HG03095 (cell line): Measurements from ENCODE around the gene M6PR.
"Not testable (repeated sequence)": the region's sequence is repeated elsewhere in the genome, so short reads cannot be mapped to it uniquely, and the experiment has no call there.

Source experiments
- ATAC-seq: cut with Tn5 transposase; IDR thresholded peaks from one replicate; pipeline ENCODE4 v1.9.1; 2021; ENCODE audit warnings: moderate library complexity; ENCODE audit not compliant: unreplicated experiment

M6PR gene

GRCh38 chr12:8914033-8914715 lies 35.3 kb downstream of the M6PR start, which contains the start of gene PHC1:
Gene PHC1, plus strand, starts transcription at chr12:8914509. Its CDS starts 3,169 bp downstream, at chr12:8917678.
- peak; percentile 63 for ATAC-seq

GRCh38 chr12:8913702-8914032 lies 35.8 kb downstream of the M6PR start:
- no peak for ATAC-seq

DNA sequence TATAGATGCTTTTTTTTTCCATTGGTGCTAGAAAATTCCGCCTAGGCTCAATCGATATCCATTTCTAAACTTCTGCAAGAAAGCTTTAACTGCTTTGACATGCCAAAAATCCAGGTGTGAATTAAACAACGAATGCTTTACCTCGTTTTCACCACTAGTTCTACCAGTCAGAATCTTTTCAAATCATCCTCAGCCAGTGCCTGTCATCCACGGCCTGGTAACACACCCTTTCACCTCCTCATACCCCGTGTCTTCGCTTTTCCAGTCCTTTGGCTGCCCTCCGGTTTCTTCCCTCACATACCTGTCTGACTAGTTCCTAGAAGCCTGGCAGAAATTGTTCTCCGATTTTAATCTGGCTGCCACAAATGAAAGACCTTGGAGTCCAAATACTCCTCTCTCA lies 36.5 kb downstream of the M6PR start:
- no peak for ATAC-seq

DNA sequence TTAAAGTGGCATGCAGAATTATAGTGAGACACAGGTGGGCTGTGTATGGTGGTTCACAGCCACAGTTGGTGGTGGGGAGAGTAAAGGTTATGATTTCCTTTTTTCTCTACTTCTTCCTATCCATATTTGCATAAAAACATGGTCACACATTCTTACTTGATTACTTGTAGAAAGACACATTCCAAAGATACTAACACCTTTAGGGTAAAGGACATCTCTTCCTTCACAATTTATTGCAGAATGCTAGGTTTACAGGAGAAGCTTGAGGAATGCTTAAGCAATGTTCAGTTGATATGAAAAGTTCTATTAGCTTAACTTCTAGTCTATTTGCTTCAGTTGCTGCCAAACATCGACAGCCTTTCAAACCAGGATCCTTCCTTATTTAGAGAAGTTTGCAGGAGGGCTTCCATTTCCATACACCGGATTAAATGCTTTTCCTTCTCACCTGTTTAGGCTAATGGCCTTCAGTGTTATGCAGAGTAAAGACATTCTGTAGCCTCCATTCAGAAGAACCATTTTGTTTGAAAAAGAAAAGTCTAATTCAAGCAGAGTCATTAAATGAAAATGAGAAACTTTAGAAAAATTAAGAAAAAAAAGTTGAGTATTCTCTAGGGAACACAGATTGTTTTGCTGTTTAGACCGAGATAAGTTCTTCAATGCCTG lies 37.7 kb downstream of the M6PR start:
- no peak for ATAC-seq

- no peak for ATAC-seq
Observed at GRCh38 chr12:8909752-8910151, 39.7 kb downstream of the M6PR start.

GRCh38 chr12:8907513-8907912 lies 41.9 kb downstream of the M6PR start:
- no peak for ATAC-seq

DNA sequence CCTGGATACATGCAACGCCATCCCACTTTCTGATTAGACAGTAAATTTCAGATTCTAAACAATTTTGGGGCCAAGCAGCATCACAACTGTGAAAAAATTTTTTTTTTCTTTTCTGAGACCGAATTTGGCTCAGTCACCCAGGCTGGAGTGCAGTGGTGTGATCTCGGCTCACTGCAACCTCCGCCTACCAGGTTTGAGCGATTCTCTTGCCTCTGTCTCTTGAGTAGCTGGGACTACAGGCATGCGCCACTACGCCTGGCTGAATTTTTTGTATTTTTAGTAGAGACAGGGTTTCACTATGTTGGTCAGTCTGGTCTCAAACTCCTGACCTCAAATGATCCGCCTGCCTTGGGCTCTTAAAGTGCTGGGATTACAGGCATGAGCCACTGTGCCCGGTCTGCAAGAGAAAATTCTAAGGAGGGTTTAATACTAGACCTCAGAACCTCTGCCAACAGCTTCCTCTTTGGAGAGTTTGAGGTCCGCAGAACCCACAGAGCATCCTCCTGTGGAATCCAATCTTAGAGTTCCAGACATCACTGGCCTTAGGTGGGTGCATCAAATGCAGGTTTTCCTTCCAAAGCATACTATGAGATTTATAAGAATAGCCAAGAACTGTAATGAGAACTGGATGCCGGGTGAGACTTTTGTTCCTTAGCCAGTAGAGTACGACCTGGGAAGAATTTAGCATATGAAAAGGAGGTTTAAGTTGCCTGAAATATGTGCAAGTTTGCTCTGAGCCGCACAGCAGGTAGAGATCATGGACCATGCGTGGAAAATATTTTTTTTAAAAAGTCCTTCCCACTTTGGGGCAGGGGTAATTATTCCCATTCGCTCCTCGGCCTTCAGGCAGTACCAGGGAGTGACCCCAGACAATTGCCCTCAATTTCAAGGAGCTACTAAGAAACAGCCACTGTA lies 42.9 kb downstream of the M6PR start:
- no peak for ATAC-seq

DNA sequence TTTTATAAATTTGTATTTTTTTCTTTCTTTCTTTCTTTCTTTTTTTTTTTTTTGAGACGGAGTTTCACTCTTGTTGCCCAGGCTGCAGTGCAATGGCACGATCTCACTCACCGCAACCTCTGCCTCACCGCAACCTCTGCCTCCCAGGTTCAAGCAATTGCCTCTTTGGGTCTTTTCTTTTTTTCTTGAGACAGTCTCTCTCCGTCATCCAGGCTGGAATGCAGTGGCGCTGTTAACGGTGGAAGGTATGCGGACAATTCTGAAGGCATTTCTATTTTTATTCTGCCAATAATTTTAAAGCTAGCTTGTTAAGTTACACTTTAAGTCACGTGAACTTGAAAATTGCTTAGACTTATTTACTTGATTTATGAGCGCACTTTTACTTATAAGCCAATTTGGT lies 43.9 kb downstream of the M6PR start:
- ATAC-seq = no peak

GRCh38 chr12:8904665-8905064 lies 44.8 kb downstream of the M6PR start:
- ATAC-seq = no peak

GRCh38 chr12:8903646-8904045 lies 45.8 kb downstream of the M6PR start:
- no peak for ATAC-seq

GRCh38 chr12:8902703-8903102 lies 46.7 kb downstream of the M6PR start:
- ATAC-seq = not testable (repeated sequence)

GRCh38 chr12:8899830-8900229 lies 49.6 kb downstream of the M6PR start:
- no peak for ATAC-seq

DNA sequence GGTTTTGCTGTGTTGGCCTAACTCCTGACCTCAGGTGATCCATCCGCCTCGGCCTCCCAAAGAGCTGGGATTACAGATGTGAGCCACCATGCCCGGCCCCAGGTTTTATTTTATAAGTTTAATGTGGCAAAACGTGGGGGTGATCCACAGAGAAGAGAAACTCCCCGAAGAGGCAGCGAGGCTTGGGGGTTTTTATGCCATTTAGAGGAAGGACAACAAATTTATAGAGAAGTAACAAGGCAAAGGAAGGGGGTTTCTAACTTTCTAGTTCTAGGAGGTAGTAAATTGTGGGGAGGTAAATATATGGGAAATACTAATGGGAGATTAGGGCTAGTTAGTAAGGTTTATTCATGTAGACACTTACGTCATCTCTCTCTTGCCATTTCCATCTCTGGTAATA lies 52.4 kb downstream of the M6PR start:
- no peak for ATAC-seq

GRCh38 chr12:8894986-8895385 lies 54.5 kb downstream of the M6PR start:
- ATAC-seq = no peak

DNA sequence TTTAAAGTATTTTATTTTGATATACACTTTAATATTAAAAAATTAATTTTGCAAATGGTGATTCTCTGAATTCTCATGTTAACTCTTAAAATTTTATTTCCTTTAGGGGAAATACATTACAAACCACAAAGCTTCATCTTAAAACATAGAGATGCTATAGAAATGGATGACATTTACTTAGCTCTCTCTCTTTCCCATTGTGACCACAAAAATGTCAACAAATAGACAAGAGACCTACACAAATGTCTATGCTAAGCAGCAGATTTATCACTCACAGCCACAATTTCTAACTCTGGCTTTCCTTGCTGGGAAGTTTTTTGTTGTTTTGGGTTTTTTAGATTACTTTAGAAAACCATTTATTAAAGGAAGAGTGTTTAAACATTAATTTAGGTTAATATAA lies 55.1 kb downstream of the M6PR start:
- no peak for ATAC-seq

GRCh38 chr12:8891976-8892375 lies 57.5 kb downstream of the M6PR start:
- ATAC-seq = no peak
